HPDE6-E6E7 (cell line): ENCODE measurements around the gene TRAF4.

Experiments
- DNase-seq: peaks from one replicate; pipeline ENCODE4 v3.0.0; 2011; ENCODE audit warnings: missing footprints; ENCODE audit errors: extremely low spot score

Gene TRAF4, protein sequence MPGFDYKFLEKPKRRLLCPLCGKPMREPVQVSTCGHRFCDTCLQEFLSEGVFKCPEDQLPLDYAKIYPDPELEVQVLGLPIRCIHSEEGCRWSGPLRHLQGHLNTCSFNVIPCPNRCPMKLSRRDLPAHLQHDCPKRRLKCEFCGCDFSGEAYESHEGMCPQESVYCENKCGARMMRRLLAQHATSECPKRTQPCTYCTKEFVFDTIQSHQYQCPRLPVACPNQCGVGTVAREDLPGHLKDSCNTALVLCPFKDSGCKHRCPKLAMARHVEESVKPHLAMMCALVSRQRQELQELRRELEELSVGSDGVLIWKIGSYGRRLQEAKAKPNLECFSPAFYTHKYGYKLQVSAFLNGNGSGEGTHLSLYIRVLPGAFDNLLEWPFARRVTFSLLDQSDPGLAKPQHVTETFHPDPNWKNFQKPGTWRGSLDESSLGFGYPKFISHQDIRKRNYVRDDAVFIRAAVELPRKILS

DNA sequence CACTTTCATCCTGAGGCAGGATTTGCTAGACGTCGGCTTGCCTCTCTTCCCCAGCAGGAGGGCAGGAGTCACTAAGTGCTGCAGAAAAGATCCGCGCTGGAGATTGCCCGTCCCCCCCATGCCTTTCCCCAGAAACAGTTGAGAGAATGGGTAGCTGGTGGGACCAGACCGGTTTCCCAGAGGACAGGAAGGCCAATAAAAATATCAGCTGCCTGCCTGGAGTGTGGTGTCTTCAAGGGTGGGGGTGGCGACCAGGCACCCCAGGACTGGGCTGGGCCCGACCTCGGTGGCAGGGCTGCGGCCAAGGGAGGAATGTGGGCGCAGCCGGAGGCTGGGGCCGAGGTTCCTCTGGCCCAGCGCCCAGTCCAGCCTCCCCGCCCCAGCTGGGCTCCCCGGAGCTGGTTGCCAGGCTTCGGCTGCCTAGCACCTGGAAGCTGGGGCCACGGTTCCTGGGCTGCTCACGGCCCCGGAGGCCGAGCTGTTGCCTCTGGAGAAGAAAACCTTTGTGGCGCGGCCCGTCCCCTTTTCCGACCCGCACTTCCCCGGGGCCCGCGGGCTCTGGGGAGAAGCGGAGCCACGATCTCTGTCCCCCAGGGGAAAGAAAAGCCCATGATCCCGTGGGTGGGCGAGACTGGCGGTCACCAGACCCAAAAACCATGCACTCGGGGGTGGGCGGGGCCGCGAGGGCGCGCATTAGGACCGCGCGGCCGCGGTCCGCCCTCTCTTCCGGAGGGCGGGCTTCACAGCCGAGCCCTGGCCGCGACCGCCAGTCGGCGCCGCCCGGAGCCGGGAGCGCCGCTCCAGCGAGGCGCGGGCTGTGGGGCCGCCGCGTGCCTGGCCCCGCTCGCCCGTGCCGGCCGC, at the start of gene TRAF4:
TSS of gene TRAF4 (plus strand) at position 769 of the 861 bp plus-strand sequence. CDS start 102 bp downstream, outside the sequence.
- DNase-seq = no peak

- DNase-seq = no peak
These were observed 45.4 kb upstream of the TRAF4 start for GRCh38 chr17:28698253-28698941.

DNA sequence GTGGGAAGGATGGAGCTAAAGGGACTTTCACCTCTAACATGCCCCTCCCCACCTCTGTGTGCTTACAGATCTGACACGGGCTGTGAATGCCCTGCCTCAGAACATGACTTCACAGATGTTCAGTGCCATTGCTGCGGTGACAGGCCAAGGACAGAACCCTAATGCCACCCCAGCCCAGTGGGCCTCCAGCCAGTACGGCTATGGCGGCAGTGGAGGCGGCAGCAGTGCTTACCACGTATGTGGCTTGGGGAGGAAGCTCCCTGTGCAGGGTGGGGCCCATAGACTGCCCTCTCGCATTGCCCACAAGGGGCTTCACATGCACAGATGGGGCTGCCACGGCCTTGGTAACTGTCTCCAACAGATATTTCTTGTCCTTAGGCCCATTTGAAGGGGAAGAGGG, 43.5 kb upstream of the TRAF4 start:
- DNase-seq = no peak

DNA sequence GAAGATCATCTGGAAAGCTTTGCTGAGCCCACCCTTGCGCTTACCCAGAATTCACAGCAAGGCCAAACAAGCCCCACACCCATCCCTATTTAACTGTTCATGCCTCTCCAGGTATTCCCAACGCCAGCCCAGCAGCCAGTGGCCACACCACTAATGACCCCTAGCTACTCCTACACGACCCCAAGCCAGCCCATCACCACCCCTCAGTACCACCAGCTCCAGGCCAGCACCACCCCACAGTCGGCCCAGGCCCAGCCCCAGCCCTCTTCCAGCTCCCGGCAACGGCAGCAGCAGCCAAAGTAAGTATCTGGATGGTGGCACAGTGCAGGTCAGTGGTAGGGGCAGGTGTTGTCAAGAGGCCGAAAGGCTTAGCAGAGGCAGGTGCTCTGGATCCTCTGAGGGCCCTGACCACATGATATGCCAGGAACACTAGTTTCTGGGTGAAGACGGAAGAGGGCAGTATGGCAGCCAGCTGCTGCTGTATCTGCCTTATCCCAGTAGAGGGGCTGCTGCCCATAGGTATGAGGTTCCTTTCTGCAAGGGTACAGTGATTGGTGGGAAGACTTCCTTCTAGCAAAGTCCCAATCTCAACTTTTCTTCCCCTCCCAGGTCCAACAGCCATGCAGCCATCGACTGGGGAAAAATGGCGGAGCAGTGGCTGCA, 42.9 kb upstream of the TRAF4 start:
- no peak for DNase-seq

DNA sequence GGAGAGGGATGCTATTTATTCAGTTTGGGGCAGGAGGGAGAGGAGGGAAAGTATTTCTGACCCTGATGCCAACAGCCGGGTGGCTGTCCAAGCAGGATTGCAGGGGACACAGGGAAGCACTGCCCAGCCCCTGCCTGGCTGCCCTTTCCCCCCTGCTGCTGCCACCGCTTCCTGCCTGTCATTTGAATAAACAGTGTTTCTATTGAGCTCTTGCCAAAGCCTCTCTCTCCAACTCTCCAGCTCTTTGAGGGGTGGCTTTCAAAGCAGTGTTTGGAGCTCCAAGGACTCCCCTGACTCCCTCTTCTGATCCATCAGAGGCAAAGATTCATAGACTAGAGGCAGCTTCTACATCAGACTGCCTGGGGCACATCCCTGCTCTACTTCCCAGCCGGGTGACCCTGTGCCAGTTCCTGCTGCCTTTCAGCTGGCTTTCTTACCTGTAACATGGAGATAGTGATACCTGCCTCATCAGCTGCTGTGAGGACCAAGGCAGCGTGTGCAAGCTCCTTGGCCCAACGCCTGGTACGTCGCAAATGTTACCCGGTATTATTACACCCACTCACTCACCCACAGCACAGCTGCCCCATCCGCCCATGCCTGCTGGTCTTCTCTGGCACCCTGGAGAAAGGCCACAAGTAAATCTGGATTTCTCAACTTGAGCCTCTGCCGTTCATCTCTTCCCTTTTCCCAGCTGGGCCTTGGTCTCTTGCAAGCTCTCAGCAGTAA, 41.6 kb upstream of the TRAF4 start:
- DNase-seq = no peak

DNA sequence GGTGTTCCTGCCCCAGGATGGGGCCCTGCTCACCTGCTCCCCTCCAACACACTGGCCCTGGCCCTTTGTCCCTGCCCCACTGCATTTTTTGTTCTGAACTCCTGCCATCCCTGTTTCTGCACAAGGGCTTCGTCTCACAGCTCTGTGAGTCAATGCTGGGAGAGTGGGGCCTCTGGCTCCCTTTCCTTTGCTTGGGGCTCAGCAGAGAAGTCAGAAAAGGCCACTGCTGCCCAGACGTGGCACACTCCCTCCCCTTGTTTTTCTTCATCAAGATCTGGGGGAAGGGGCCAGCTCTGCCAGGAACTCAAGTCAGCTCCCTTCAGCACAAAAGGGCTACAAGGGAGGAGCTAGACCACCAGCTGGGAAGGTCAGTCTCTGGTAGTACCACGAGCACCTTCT, 41.1 kb upstream of the TRAF4 start:
- DNase-seq = no peak

DNA sequence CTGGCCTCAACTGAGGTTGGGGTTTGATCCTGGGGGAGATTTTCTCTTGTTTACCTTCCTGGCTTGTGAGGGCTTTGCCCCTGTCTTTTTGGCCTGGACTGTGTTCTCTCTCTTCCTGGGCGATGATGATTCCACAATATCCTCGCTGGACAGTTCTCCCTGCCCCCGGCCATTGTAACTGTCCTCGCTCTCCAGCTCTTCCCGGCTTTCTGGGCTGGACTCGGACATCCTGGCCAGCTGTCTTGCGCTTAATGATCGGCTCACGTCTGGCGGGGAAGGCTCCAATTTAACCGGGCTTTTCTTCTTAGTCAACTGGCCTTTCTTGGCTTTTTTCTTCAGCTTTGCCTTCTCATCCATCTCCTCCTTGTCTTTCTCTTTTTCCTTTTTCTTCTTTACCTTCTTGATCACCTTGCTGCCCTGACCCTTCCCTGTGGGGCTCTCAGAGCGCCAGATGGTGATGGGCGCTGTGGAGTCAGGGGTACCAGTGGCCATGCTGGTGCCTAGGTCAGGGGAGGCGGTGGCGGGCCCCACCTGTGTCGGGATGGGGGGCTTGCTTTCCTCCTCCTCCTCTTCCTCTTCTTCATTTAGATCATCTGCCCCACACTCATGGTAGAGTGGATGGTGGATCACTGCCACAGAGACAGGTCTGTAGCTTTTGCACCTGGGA, 40.1 kb upstream of the TRAF4 start:
- no peak for DNase-seq

DNA sequence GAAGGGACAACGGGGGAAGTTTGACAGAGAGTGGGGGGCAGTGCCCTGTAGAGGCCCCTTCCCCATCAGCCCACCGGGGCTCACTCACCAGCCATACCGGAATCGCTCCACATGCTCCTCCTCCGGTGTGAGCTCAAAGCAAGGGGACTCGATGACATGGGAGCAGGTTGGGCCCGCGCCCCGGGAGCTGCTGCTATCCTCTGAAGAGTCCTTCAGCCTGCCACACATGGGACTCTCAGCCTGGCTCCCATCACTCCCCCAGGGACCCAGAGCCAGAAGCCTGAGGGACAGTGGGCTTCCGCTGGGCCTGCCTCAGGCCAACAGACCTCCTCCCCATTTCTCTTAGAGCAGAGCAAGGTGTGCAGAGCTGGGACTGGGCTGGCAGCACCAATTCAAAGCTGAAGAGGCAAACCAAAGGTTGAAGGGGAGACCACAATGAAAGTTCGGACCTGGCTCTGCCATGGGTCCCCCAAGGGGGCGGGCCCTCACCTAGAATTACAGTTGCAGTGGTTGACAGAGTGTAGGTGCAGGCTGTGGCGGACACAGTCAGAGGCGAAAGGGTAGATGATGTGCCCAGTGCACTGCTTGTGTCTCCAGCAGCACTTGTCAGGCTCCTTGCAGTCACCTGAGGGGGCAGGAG, 39.5 kb upstream of the TRAF4 start:
- DNase-seq = no peak

DNA sequence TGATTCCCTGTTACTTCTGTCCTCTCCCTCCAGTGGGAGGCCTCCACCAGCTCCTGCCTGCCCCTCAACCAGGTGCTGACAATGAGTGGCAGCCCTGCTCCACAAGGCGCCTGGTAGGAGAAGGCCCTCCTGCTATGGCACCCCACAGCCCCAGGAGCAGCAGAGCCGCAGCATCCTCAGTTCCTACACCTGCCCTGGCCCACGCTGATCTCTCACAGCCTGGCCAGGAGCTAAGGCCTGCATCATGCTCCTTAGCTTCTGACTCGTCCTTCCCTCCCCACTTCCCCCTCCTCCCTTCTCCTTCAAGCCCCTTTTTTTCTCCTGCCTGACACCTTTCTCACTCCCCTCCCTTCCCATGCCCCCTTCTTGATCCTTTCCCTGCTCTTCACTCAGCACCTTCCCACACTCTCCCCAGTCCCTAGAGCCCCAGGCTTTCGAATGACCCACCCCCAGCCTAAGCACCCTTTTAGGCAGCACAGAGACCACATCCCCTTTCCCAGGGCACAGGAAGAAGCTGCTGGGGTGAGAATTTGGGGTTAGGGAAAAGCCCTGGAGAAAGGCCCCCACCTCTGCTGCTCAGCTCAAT, 38.6 kb upstream of the TRAF4 start:
- no peak for DNase-seq

GRCh38 chr17:28705728-28706334, 38.0 kb upstream of the TRAF4 start:
- DNase-seq = no peak

DNA sequence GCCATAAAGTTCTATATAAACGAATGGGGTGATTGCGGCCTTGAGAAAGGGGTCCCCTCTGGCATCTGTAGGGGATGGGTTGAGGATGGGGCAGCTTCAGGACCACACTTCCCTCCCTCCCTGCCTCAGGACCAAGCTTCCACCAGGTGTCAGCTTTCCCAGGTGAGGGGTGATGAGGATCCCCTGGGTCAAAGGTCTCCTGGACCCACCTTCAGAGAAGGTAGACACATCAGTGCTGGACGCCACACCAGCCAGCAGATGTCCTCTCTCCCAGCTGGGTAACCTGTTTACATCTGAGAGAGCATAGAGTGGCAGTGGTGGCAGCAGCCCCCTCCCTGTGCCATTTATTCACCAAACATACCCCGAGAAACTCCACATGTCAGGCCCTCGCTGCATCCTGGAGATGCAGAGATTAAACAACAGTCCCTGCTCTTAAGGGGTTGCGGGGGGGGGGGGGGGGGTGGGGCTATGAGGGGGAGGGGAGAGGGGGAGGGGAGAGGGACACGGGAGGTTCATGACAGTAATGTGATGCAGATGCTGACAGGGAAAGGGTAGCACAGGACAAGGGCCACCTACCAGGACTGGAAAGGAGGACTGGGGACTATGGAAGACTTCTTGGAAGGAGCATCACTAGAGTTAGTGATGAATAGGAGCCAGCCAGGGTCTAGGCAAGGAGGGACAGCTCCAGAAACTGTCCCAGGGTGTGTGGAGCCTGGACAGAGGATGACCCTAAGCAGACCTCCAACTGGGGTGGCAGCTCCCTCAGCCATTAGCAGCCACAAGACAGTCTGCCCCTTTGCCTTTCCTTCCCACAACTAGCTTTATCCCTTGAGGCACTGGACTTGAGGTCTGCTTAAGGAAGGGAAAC, 37.1 kb upstream of the TRAF4 start:
- no peak for DNase-seq

DNA sequence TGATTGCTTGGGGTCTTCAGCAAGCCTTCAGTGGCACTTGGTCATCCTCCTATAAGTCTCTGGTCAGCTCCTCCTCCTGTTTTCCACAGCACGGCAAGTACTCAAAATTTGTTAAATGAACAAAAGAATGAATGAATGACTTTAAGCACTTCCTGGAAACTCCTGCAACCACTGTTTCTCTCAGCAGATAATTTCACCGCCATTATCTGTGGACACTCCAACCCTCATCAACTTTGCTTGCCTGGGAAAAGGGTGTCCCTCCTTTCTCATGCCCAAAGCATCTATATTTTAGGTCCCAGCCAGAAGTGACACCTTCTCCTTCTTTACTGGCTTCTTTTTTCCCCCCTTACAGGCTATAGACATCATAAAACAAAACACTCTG, 36.5 kb upstream of the TRAF4 start:
- DNase-seq = no peak

DNA sequence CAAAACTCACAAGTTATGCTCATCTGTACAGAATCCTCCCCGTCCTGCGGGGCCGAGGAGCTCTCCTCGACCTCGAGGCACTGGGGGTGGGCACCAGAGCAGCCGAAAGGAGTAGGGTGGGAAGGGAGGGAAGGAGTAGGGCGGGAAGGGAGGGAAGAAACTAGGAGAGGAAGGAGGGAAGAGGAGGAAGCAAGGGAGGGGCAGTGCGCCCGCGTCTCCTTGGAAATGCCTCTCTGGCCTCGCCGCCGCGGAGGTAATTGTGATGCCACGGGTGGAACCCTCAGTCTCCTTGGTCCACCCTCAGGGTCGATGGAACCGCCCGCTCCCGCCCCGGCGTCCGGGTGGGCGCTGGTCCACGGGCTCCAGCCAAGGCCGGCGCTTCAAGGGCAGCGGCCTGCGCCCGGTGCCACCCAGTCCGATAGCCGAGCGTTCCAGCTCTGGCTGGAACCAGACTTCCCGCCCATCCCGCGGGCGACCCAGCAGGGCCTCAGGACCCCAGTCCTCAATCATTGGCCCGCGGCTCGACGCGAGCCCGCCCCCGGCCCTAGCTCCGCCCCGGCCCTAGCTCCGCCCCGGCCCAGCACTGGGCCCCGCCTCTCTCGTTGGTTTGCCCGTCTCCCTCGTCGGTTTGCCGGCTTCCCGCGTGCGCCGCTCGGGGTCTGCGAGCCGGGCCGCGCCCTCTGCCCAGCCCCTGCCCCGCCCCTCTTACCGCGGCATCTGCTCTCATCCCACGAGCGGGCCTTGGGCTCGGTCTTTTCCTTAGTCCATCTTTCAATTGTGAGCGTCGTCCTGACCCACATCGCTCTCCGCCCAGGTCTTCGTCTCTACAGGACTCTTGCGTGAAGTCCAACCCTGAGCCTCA, 32.7 kb upstream of the TRAF4 start:
- DNase-seq = peak; percentile 84

GRCh38 chr17:28711723-28712031, 32.1 kb upstream of the TRAF4 start, which contains the start of gene PROCA1:
PROCA1 (minus strand) TSS chr17:28711888; CDS start chr17:28711660, 228 bp downstream.
- DNase-seq = no peak

DNA sequence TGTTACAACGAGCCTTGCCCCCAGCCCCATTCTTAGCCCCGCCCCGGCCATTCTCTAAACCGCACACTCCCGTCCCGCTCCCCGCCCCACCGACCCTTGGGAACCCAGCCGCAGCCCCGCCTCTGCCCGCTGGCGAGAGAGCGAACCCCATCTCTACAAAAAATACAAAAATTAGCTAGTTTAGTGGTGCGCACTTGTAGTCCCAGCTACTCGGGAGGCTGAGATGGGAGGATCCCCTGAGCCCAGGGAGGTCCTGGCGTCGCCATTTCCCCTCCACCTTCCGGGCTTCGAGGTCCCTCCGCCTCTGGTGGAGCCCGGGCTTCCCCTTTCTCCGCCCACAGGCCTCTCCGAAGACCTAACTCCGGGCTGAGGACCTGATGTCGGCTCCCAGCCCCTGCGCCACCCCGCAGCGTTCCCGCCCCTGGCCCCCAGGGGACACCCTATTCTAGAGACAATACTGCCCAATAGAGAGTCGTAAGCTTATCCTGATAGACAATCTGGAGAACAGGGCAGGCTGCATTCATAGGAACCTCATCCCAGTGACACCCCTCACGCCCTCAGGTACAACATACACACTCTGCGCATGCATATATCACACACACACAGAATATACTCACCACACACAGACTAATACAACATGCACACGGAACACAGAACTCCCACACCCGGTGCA, 31.6 kb upstream of the TRAF4 start:
- no peak for DNase-seq

DNA sequence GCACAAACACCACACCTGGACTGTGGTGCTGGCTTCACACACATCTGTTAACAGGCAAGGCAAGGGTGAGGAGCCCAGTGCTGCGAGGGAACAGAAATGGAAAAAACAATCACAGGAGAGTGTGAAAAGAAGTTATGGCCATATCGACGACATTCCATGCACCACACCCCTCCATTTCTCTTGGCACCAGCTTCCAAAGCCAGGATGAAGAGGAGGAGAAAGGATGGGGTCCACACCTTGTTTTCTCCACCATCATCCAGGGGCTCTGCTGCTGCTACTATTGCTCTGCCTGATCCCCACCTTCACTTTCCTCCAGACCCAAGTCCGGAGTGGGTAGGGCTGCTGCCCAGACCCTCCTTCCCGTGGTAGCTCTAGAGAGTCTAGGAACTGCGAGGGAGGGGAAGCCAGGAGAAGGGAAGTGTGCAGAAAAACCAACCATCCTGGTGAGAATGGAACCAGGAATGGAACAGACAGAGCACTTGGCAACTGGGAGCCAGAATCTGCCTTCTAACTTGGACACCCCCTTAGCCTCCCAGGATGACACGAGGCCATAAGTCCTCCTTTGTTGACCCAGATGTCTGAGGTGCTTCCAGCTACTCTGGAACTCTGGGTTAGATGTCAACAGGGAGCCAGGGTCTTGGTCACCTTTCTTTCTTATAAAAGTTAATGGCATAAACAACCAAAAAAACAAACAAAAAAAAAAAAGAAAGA, 31.0 kb upstream of the TRAF4 start:
- no peak for DNase-seq
